HG03520 (cell line): Measurements from ENCODE around the gene NOL4.
"Not testable (repeated sequence)": the region's sequence is repeated elsewhere in the genome, so short reads cannot be mapped to it uniquely, and the experiment has no call there.

ENCODE experiments used
- ATAC-seq: cut with Tn5 transposase; IDR thresholded peaks from one replicate; pipeline ENCODE4 v1.9.1; 2021; ENCODE audit warnings: mild to moderate bottlenecking, moderate library complexity; ENCODE audit not compliant: unreplicated experiment

Gene NOL4, protein sequence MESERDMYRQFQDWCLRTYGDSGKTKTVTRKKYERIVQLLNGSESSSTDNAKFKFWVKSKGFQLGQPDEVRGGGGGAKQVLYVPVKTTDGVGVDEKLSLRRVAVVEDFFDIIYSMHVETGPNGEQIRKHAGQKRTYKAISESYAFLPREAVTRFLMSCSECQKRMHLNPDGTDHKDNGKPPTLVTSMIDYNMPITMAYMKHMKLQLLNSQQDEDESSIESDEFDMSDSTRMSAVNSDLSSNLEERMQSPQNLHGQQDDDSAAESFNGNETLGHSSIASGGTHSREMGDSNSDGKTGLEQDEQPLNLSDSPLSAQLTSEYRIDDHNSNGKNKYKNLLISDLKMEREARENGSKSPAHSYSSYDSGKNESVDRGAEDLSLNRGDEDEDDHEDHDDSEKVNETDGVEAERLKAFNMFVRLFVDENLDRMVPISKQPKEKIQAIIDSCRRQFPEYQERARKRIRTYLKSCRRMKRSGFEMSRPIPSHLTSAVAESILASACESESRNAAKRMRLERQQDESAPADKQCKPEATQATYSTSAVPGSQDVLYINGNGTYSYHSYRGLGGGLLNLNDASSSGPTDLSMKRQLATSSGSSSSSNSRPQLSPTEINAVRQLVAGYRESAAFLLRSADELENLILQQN

DNA sequence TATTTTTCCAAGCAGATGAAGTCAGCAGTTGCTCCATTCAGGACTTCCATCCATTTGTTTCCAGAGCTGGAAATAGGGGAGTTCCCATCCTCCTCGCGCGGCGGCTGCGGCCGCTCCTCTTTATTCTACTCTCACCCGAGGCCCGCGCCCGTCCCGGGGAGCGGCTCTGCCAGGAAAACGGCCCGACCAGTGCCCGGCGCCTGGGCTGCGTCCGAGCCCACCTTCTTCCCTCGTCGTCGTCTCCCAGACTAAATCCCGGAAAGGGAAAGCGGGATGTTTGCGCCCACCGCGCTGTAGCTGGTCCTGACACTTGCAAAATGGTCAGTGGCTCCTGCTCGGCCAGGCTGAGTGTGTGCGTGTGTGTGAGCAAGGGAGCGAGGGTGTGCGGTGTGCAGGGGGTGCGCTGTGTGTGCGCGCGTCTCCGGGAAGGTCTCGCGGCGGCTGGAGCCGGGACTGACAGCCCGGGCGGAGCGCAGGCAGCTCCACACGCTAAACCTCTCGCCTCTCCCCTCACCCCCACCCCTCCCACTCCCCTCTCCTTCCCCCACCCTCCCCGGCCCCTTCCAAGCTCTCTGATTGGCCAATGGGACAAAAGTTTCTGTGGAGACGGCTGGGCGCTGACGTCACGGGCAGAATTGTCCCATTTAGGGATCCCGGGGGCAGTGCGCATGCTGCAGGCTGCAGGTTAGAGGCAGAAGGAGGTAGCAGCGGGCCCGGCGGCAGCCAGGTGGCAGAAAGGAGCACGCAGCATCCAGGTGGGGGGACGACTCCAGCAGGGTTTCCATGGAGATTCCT is at the start of gene NOL4:
Gene NOL4, minus strand, starts transcription at position 491 of the 795 bp plus-strand sequence. CDS start 1,660 bp downstream, outside the sequence.
- ATAC-seq, result no peak

DNA sequence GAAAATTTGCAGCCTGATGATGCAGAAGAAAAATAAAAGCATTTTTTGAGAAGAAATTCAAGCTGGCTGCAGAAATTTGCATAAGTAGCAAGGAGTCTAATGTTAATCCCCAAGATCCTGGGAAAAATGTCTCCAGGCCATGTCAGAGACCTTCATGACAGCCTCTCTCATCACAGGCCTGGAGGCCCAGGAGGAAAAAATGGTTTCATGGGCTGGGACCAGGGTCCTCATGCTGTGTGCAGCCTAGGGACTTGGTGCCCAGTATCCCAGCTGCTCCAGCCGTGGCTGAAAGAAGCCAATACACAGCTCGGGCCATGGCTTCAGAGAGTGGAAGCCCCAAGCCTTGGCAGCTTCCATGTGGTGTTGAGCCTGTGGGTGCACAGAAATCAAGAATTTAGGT is 41.3 kb upstream of the NOL4 start:
- not testable (repeated sequence) for ATAC-seq

DNA sequence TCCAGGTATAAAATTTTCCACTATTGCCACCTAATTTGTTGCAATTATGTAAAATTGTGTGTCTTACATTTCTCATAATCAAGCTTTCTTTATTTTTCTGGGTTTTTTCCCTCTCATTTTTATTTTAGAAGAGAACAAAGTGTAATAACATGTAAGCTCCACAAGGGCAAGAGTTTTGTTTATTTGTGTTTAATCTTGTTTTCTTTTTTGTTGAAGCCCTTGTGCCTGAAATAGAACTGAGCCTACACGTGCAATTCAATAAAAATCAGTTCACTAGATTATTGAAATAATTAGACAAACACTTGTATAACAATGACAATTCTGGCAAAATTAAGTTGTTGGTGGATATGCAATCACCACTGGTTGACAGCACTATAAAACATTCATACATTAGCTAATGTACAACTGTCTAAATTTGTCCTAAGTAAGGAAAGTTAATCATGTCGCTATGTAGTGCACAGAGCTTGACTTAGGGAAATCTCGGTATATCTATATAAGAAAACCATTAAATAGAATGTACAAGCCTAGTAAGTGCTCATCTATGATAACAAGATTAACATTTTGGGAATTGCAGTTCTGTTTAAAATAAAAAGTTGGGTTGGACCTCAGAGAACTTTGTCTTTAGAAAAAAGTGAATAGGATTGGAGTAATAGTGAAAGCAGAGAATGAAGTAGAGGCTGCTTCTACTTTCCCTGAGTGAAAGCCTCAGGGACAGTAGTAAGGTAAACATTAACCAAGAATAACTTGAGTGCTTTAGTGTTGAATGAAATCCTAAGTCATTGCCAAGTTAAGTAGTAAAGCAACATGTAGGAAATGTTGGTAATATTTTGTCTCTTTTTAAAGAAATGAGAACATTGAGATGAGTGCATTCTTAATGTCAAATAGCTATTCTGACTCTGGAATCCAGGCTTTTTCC is 37.4 kb upstream of the NOL4 start:
- no peak for ATAC-seq

DNA sequence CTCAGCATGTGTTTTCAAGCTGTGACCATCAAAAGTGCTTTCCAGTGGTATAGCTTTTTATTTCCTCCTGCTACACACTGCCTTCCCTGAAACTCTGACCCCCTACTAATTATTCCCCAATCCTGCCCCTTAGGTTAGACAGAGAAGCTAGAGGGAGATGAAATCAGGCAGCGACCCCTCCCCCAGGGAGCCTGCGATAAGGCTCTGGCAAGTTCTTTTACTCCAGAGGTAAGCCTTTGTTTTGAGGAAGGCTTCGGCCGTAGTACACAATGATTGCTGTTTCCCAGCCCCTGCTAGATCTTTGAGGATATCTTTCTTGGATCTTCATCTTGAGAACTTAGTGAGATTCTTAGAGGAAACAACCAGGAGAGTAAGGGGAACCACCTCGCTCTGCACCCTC is 33.5 kb upstream of the NOL4 start:
- ATAC-seq, result no peak

DNA sequence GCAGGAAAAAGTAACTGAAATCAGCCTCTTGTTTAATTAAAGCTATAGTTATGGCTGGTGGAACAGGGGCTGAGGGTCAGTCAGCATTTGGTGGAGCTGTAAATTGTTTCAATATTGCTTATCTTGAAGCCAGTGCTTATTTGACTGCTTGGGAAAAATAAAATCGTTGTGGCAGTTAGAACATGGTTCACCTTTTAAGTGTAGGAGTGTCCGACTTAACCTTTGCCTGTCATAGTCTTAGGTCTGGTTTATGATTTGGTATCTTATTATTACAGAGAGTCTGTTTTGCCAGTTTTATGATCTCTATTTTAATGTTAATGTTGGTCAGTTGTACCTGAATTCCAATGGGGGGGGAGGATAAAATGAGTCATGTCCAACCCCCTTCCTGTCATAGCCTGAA is 27.2 kb upstream of the NOL4 start:
- no peak for ATAC-seq

DNA sequence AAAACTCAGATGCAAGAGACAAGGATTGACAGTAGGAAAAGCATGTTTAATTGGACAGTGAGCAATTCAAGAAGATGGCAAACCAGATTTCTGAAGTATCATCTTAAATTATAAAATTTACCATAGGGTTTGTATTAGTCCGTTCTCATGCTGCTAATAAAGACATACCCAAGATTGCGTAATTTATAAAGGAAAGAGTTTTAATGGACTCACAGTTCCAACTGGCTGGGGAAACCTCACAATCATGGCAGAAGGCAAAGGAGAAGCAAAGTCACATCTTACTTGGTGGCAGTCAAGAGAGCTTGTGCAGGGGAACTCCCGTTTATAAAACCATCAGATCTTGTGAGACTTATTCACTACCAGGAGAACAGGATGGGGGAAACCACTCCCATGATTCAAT is 24.0 kb upstream of the NOL4 start:
- ATAC-seq, result no peak

DNA sequence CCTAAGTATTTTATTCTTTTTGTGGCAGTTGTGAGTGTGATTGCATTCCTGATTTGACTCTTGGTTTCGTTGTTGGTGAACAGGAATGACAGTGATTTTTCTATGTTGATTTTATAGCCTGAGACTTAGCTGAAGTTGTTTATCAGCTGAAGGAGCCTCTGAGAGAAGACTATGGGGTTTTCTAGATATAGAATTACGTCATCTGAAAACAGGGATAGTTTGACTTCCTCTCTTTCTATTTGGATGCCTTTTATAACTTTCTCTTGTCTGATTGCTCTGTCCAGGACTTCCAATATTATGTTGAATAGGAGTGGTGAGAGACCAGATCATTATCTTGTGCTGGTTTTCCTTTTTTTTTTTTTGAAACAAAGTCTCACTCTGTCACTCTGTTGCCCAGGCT is 18.0 kb upstream of the NOL4 start:
- no peak for ATAC-seq

DNA sequence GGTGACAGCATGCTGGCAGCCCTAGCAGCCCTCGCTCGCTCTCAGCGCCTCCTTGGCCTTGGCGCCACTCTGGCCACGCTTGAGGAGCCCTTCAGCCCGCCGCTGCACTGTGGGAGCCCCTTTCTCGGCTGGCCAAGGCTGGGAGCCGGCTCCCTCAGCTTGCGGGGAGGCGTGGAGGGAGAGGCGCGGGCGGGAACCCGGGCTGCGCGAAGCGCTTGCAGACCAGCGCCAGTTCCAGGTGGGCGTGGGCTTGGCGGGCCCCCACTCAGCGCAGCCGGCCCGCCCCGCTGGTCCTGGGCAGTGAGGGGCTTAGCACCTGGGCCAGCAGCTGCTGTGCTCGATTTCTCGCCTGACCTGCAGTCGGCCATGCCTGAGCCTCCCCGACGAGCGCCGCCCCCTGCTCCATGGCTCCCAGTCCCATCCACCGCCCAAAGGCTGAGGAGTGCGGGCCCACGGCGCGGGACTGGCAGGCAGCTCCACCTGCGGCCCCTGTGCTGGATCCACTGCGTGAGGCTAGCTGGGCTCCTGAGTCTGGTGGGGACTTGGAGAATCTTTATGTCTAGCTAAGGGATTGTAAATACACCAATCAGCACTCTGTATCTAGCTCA is 9.2 kb upstream of the NOL4 start:
- ATAC-seq, result not testable (repeated sequence)

DNA sequence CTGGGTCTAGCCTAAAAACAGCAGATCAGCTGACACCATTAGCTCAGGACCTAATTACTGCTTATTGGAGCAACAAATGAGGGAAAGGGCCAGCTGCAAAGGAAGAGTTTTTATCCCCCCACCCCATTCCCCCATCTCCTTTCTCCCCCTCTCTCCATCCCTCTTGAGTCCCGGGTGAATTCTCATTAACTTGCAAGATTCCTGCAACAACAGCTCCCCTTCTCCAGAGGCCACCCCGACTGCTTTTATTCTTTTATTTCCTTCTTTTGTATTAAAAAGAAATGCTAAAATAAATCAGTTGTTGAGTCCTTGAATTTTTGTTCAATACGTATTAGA is 473 bp upstream of the NOL4 start:
- ATAC-seq, result no peak

DNA sequence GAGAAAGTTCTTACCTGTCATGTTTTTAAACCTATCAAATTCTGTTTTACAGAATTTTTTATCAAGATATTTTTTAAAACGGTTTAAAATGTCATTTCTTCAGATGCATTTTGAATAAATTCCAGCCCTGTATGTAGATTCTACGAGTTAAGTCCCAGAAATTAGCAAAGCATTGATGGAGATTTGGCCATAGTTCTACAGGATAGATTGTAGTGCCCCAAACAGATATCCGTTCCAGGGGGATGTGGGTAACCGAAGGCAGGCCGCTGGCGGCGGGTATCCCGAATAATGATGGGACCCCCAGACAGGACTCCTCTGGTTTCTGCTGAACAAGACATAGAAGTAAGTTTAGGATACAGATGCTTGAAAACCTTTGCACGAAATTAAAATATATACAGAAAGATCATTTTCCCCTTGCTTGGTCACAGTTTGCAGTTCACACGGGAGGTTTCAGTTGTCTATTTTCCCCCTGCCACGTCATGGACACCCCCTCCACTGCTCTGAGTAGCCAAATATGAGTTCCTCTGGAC is 755 bp downstream of the NOL4 start:
- no peak for ATAC-seq

DNA sequence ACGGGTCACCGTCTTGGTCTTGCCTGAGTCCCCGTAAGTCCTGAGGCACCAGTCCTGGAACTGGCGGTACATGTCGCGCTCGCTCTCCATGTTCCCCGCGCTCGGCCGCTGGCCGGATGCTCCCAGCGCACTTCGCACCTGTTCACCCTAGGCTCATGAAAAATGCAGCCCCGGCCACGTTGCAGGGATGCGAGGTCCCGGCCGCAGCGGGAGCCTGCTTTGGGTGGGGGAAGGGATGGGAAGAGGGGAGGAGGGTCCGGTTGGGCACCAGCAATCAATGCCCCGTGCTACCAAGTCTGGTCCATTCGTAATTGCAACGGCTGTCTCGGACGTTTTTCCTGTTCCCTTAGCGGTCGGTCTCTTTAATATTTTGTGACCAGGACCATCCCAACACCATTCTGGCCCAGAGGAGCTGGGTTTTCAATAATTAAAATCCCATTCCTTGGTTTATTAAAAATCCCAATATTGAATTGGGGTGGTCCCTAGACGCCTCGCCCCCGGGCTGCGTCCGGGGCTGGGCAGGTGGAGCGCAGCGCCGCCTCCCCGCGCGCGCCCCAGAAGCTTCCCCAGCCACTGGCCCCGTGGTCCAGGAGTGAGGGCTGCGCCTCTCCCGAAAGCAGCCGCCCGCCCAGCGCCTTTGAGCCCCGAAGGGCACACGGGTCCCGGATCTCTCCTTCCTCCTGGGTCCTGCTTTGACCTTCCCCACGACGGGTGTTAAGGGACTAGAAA is 1.4 kb downstream of the NOL4 start:
- ATAC-seq, result no peak

DNA sequence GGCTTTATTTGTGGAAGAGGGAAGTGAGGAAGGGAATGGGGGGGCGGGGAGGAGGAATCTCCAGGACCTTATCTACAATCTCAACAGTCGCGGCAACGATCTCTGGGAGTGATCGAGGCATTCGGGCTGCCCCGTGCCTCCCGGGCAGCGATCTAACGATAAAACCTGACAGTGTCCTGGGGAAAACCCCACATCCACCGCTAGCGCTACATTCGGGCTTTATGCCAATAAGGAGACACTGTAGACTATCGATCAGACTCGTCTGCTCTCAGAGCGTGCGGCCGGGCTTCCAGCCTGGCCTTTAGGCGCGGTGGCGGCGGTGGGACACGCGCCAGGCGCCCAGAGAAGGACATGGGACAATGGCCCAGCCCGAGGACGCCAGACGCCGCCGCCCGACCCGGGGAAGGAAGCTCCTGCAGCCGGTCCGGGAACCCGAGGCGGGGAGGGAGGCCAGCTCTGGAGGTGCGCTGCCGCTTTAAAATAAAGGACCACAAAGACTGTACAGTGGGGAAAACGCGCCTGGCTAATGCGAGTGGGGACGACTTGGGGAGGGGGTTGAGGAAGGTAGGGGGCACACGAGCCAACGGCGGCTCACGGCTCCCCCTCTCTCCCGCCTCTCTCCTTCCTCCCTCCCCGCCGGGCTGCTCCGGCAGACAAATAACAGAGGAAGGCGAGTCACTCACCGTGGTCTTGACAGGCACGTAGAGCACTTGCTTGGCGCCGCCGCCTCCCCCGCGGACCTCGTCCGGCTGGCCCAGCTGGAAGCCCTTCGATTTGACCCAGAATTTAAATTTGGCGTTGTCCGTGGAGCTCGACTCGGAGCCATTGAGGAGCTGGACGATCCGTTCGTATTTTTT is 2.2 kb downstream of the NOL4 start:
- no peak for ATAC-seq

DNA sequence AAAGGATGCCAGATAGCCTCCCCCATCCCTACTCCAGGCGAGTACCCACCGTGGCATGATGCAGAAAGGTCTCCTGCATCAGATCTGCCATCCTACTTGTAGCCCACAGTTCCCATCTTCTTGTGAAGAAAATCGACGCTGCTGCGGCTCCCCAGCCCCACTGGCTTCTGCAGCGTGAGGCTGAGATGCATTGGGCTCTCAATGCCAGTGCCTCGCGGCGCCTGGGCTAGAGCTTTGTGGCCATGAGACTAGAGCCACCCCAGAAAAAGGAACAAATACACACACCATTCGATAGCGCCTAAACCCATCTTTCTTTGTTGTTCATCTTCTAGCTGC is 2.8 kb downstream of the NOL4 start:
- ATAC-seq, result no peak

DNA sequence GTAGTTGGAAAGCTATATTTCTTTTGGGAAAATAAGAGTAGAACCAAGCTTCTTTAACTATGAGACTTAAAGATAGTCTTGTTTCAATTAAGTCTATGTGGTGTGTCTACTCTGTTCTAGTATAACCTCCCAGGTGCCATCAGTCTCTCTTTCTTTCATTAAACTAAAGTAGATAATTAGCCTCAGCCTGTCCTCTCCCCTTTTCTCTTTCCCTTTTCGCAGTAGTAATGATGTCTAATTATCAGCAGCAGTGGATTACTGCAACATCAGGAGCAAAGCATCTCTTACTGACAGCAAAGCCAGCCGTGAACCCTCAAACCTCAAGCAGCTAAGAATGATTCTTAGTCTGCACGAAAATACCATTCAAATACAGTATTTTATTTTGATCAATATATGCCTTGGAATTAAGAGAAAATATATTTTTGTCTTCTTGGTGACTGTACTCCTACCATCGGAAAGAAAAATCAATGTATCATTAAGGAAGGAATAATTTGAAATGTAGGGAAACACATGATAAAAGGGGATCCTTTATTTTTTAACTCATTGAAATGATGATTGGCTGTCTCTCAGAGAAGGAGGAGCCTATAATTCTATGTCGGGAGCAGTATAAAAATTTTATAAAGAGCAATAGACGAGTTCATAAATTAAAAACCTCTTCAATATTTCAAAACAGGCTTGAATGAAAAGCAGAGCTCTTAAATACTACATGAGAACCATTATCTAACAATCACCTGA is 4.5 kb downstream of the NOL4 start:
- ATAC-seq, result no peak

DNA sequence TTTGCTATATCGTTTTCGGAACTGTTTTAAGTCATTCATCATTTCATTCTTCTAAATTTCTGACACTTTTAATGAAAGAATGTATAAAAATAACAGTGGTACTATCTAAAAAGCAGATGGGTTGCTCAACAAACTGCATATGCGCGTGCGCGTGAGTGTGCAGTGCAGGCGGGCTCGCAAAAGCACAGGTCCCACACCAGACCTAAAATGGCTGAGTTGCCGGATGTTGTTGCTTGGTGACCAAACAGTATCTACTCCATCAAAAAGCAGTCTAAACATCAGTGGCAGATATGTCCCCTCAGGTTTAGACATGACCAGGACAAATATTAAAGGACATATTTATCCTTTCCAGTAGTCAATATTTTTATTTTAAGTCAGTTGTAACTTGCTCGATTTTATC is 5.1 kb downstream of the NOL4 start:
- no peak for ATAC-seq

DNA sequence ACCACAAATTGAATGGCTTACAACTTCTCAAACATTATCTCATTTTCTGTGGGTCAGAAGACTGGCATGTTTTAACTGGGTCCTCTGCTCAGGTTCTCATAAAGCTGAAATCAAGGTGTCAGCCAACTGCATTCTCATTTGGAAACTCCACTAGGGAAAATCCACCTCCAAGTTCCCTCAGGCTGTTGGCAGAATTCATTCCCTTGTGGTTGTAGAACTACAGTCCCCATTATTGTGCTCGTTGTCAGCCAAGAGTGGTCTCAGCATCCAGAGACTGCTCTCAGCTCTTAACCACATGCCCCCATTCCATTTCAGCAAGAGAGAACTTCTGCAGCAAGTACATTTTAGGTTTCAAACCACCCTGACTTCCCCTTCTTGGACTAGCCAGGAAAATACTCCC is 12.2 kb downstream of the NOL4 start:
- no peak for ATAC-seq

DNA sequence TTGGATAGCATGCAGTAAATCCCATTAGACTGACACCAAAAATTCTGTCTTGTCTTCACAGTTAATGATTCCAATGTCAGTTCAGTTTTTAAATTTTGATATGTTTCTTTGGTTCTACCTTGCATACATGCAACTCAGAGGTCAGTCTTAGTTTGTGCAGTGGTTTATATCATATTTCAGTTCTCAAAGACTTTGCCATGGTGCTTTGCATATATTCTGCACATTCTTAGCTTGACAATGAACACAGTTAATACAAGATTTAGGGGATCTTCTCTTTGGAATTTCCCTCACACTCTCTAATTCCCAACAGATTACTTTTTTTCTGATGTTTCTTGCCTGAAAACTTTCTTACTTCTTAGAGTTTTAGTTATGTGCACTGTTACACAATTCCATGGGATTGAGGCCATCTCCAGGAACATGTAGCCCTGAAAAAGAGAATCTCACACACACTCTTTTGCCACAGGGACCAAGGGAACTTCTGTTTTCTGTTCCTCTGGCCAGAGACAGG is 17.3 kb downstream of the NOL4 start:
- ATAC-seq, result no peak

DNA sequence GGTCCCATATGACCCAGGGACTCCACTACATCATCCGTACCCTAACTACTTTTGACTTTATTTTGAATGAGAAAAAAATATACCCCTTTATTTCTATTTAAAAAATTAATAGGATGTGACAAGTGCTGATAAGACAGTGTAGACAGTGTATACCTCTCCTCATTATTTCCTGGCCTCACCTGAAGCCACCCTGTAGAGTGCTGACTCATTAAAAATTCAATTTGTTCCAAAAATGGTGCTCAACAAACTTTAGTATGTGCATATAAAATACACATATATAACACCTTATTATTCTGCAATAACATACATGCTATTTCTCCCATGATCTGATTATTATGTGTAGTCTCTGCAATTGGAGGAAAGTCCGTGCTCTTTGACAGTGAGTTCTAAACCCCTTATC is 20.8 kb downstream of the NOL4 start:
- ATAC-seq, result no peak
